GM12801 (cell line): ENCODE data around the gene CCDC124.

Experiments used
- TF ChIP-seq, protein P1 (sequence below): IDR thresholded peaks from one replicate; pipeline ENCODE4 v1.5.1; 2011; ENCODE audit warnings: control low read depth; ENCODE audit not compliant: insufficient read length; ENCODE audit errors: extremely low read depth

The CCDC124 gene

DNA sequence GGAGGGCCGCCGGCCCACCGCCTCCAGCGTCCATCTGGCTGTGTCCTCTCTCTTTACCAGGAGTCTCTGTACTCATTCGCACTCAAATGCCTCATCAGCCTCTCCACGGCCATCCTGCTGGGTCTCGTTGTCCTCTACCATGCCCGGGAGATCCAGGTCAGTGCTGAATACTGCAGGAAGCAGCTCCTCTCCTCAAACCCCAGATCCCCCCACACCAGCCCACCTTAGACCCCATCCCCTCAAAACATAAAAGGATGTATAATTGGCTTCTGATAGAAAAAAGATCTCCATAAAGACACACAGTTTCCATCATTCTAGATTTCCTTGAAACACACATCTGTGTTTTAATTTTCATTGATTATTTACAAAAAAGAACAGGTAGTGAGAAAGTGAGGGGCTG lies 42.2 kb downstream of the CCDC124 start:
- TF ChIP-seq, protein P1, sequence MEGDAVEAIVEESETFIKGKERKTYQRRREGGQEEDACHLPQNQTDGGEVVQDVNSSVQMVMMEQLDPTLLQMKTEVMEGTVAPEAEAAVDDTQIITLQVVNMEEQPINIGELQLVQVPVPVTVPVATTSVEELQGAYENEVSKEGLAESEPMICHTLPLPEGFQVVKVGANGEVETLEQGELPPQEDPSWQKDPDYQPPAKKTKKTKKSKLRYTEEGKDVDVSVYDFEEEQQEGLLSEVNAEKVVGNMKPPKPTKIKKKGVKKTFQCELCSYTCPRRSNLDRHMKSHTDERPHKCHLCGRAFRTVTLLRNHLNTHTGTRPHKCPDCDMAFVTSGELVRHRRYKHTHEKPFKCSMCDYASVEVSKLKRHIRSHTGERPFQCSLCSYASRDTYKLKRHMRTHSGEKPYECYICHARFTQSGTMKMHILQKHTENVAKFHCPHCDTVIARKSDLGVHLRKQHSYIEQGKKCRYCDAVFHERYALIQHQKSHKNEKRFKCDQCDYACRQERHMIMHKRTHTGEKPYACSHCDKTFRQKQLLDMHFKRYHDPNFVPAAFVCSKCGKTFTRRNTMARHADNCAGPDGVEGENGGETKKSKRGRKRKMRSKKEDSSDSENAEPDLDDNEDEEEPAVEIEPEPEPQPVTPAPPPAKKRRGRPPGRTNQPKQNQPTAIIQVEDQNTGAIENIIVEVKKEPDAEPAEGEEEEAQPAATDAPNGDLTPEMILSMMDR, result no peak

- TF ChIP-seq, protein P1, result no peak
These were observed 44.2 kb downstream of the CCDC124 start for GRCh38 chr19:17977021-17977420.

DNA sequence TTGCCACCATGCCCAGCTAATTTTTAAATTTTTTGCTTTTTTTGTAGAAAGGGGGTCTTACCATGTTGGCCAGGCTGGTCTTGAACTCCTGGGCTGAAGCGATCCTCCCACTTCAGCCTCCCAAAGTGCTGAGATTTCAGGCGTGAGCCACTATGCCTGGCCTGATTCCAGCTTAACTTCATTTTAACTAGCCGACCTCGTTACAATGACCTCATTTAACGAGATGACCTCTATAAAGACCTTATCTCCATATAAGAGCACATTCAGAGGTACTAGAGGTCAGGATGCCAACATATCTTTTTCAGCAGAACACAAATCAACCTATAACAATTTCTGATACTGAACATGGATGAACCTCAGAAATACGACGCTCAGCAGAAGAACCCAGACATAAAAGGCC lies 44.7 kb downstream of the CCDC124 start:
- TF ChIP-seq, protein P1, result no peak

- TF ChIP-seq, protein P1, result no peak
These were observed 48.8 kb downstream of the CCDC124 start for GRCh38 chr19:17981611-17982010.

GRCh38 chr19:17982430-17982829 lies 49.6 kb downstream of the CCDC124 start:
- TF ChIP-seq, protein P1, result no peak

DNA sequence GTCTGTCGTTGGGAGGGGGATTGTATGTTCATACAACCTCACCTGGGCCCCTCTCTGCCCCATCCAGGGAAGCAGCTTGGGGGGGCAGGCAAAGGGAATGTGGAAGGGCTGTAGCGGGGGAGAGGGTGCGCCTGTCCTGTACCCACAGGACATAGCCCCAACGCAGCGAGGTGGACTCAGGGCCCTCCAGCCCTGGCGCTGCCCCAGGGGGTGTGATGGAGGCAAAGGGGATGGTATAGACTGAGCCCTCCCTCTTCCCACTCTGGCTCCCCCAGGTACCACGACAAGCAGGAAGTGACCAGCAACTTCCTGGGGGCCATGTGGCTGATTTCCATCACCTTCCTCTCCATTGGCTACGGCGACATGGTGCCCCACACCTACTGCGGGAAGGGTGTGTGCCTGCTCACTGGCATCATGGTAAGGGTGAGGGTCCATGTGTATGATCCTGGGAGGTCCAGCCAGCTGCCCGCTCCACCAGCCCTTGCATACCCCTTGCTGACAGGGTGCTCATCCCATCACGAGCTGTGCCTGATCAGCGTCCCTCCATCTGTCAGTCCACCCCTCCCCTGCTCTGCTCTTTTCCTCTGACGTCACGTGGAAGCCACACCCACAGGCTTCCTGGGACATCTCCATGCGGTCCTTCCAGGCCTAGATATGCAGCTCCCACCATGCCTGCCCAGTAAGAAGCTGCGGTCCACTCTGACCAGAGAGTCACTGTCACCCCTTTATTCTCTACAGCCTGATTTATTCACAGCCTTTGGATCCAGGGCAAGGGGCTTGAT lies 52.4 kb downstream of the CCDC124 start:
- TF ChIP-seq, protein P1, result no peak

DNA sequence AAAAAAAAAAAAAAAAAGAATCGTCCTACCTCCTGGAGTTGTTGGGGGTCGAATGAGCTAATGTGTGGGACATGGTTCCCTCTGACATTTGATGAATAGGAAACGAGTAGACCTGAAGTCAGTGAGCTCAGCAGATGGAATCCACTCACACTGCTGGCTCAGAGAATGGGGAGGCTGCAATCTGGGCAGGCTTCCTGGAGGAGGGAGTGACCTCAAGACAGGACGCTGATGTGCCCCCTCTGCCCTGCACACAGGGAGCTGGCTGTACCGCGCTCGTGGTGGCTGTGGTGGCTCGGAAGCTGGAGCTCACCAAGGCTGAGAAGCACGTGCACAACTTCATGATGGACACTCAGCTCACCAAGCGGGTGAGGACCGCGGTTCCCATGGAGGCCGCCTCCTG lies 55.3 kb downstream of the CCDC124 start:
- TF ChIP-seq, protein P1, result no peak
